Measurements from ENCODE around the gene CCDC87. TPM values are rescaled to one million over a fixed set of nuclear protein-coding genes. Genes with fewer than 3 reads are reported as not detected.

CCDC87 gene
- total and polyA plus RNA-seq, 7 donors = 0.14 to 0.71 (median 0.22) TPM; not detected in 3

GRCh38 chr11:66566221-66566620 lies 26.6 kb downstream of the CCDC87 start:
- no peak for DNase-seq
- H3K4me1 ChIP-seq = peaks cover 0 to 18% (median 14%) of the 10 kb centered on the region in 4 donors
- no peaks in the 10 kb centered on the region for H3K9me3 ChIP-seq
- H3K36me3 ChIP-seq = peaks cover 0 to 32% (median 5%) of the 10 kb centered on the region in 4 donors
- no peaks in the 10 kb centered on the region for H3K27me3 ChIP-seq
- 93 to 95% methylated on average over 8 of the region's 8 CpGs for WGBS, 2 donors
- intact Hi-C loops (cut with DNase I) = no loop called here
- TF ChIP-seq EP300 (IDR thresholded peaks at IDR 0.05) = no peak
- no peak for TF ChIP-seq CTCF (IDR thresholded peaks at IDR 0.05)
- TF ChIP-seq POLR2AphosphoS5 (IDR thresholded peaks at IDR 0.05) = no peak
- TF ChIP-seq POLR2A (IDR thresholded peaks at IDR 0.05) = no peak
- no peak overlapping the region for H3K4me3 ChIP-seq
- no peak overlapping the region for H3K27ac ChIP-seq

GRCh38 chr11:66564984-66565383 lies 27.9 kb downstream of the CCDC87 start:
- intact Hi-C loops (cut with DNase I) = no loop called here
- Histone ChIP-seq H3K4me1 (peaks cover 0 to 18% (median 14%) of the 10 kb centered on the region in 4 donors), H3K9me3 (no peaks in the 10 kb centered on the region), H3K36me3 (peaks cover 0 to 32% (median 5%) of the 10 kb centered on the region in 4 donors), H3K27ac (no peak overlapping the region), H3K27me3 (no peaks in the 10 kb centered on the region), H3K4me3 (no peak overlapping the region)
- 92 to 94% methylated on average over 5 of the region's 5 CpGs for WGBS, 2 donors
- DNase-seq = no peak
- TF ChIP-seq EP300 (IDR thresholded peaks at IDR 0.05) = no peak
- no peak for TF ChIP-seq POLR2A (IDR thresholded peaks at IDR 0.05)
- no peak for TF ChIP-seq POLR2AphosphoS5 (IDR thresholded peaks at IDR 0.05)
- TF ChIP-seq CTCF (IDR thresholded peaks at IDR 0.05) = no peak

GRCh38 chr11:66564538-66564937 lies 28.3 kb downstream of the CCDC87 start:
- H3K27ac ChIP-seq = no peak overlapping the region
- DNase-seq = no peak
- peaks cover 0 to 32% (median 5%) of the 10 kb centered on the region in 4 donors for H3K36me3 ChIP-seq
- H3K4me1 ChIP-seq = peaks cover 0 to 20% (median 15%) of the 10 kb centered on the region in 4 donors
- H3K9me3 ChIP-seq = no peaks in the 10 kb centered on the region
- intact Hi-C loops (cut with DNase I) = no loop called here
- 91 to 92% methylated on average over 14 of the region's 14 CpGs for WGBS, 2 donors
- H3K4me3 ChIP-seq = no peak overlapping the region
- no peaks in the 10 kb centered on the region for H3K27me3 ChIP-seq
- TF ChIP-seq POLR2AphosphoS5 (IDR thresholded peaks at IDR 0.05) (no peak), CTCF (IDR thresholded peaks at IDR 0.05) (no peak), POLR2A (IDR thresholded peaks at IDR 0.05) (no peak), EP300 (IDR thresholded peaks at IDR 0.05) (no peak)

GRCh38 chr11:66563832-66564231 lies 29.0 kb downstream of the CCDC87 start:
- 93 to 96% methylated on average over 10 of the region's 10 CpGs for WGBS, 2 donors
- H3K36me3 ChIP-seq = peaks cover 0 to 32% (median 5%) of the 10 kb centered on the region in 4 donors

GRCh38 chr11:66562907-66563583 lies 29.8 kb downstream of the CCDC87 start:
- intact Hi-C loops (cut with DNase I) = no loop called here
- no peaks in the 10 kb centered on the region for H3K27me3 ChIP-seq
- TF ChIP-seq EP300 (IDR thresholded peaks at IDR 0.05) = no peak
- no peak for TF ChIP-seq POLR2AphosphoS5 (IDR thresholded peaks at IDR 0.05)
- no peak for TF ChIP-seq CTCF (IDR thresholded peaks at IDR 0.05)
- no peak for TF ChIP-seq POLR2A (IDR thresholded peaks at IDR 0.05)
- no peak overlapping the region for H3K4me3 ChIP-seq
- H3K27ac ChIP-seq = no peak overlapping the region
- H3K9me3 ChIP-seq = no peaks in the 10 kb centered on the region
- H3K36me3 ChIP-seq = peaks cover 0 to 32% (median 5%) of the 10 kb centered on the region in 4 donors
- WGBS, 2 donors = 90 to 92% methylated on average over 20 of the region's 20 CpGs
- no peak for DNase-seq
- H3K4me1 ChIP-seq = peaks cover 0 to 25% (median 19%) of the 10 kb centered on the region in 4 donors

More at GRCh38 chr11:66563832-66564231, 29.0 kb downstream of the CCDC87 start:
- peaks cover 0 to 26% (median 21%) of the 10 kb centered on the region in 4 donors for H3K4me1 ChIP-seq
- no peaks in the 10 kb centered on the region for H3K9me3 ChIP-seq
- DNase-seq = no peak
- no peak overlapping the region for H3K4me3 ChIP-seq
- no peak overlapping the region for H3K27ac ChIP-seq
- intact Hi-C loops (cut with DNase I) = no loop called here
- TF ChIP-seq POLR2AphosphoS5 (IDR thresholded peaks at IDR 0.05) = no peak
- no peaks in the 10 kb centered on the region for H3K27me3 ChIP-seq

All from sigmoid colon (tissue), 7 donors.